Upper lobe of left lung (tissue), 6 donors: Measurements from ENCODE around the gene PTCH1. TPM values are rescaled to one million over a fixed set of nuclear protein-coding genes. Genes with fewer than 3 reads are reported as not detected.

Source experiments
- ATAC-seq, 2 donors: fragments of 200-7000 bp; cut with Tn5 transposase; one replicate each; pipeline ENCODE4 v1.9.1; 2022; ENCODE audit warnings: mild to moderate bottlenecking in 2 of 2, moderate library complexity in 2 of 2; ENCODE audit not compliant: low FRiP score in 2 of 2
- DNase-seq, 2 donors: peaks; one replicate each; pipeline ENCODE4 v3.0.0-alpha.2; 2019 to 2020
- H3K27ac ChIP-seq, 4 donors: fragments of 200-600 bp; sonication (generic); one replicate each; pipeline ENCODE4 v1.5.1; 2016 to 2019
- H3K27me3 ChIP-seq, 4 donors: fragments of 200-600 bp; sonication (generic); one replicate each; pipeline ENCODE4 v1.5.1; 2017 to 2019
- H3K36me3 ChIP-seq, 4 donors: fragments of 200-600 bp; sonication (generic); one replicate each; pipeline ENCODE4 v1.5.1; 2016 to 2019
- H3K4me1 ChIP-seq, 4 donors: fragments of 200-600 bp; sonication (generic); one replicate each; pipeline ENCODE4 v1.5.1; 2018 to 2019
- H3K4me3 ChIP-seq, 4 donors: fragments of 200-600 bp; sonication (generic); one replicate each; pipeline ENCODE4 v1.5.1; 2017 to 2019; ENCODE audit warnings: mild to moderate bottlenecking in 2 of 4, moderate library complexity in 1 of 4
- H3K9me3 ChIP-seq, 4 donors: fragments of 200-600 bp; sonication (generic); one replicate each; pipeline ENCODE4 v1.5.1; 2018 to 2019
- EP300 ChIP-seq, 4 donors: sonication (generic); formaldehyde crosslinking; IDR thresholded peaks; one replicate each; pipeline ENCODE4 v1.5.1; 2017; ENCODE audit warnings: antibody characterized with exemption in 4 of 4, control low read depth in 2 of 4
- POLR2A ChIP-seq, 4 donors: fragments of 450-650 bp; IDR thresholded peaks; one replicate each; pipeline ENCODE4 v1.5.1; 2016 to 2017; ENCODE audit warnings: antibody characterized with exemption in 4 of 4, mild to moderate bottlenecking in 2 of 4
- POLR2AphosphoS5 ChIP-seq, 2 donors: sonication (generic); formaldehyde crosslinking; IDR thresholded peaks; one replicate each; pipeline ENCODE4 v1.5.1; 2017; ENCODE audit warnings: antibody characterized with exemption in 2 of 2
- WGBS, 2 donors: methylation state at CpG; one replicate each; pipeline ENCODE4 v1.1.5; 2017 to 2018; 5-methylcytosine and 5-hydroxymethylcytosine counted together
- total RNA-seq, 6 donors: library from RNA; depleted of rRNA in 4 of 6; stranded (reverse); fragments of >200 nt in 4 of 6; gene quantifications; one replicate each; pipeline versions ENCODE4 v1.1.0 to v1.2.1, GENCODE V29; 2016 to 2021
- TF ChIP-seq, protein P1 (sequence below), 6 experiments: fragments of 450-650 bp in 4 of 6; fragments of 200-600 bp in 2 of 6; sonication (generic) in 2 of 6; IDR thresholded peaks; one replicate each; pipeline ENCODE4 v1.5.1; 2016 to 2019; ENCODE audit warnings: antibody characterized with exemption in 6 of 6
- donor health status: DM: no; HTN: no; CAD: no; lungs with moderate emphysema.
- donor health status: DM: no; HTN: yes; CAD: no; lungs with severe emphysema.

The PTCH1 gene
- total RNA-seq, 6 donors from 2014 or later, result 7.4 to 28.0 (median 13.9) TPM

DNA sequence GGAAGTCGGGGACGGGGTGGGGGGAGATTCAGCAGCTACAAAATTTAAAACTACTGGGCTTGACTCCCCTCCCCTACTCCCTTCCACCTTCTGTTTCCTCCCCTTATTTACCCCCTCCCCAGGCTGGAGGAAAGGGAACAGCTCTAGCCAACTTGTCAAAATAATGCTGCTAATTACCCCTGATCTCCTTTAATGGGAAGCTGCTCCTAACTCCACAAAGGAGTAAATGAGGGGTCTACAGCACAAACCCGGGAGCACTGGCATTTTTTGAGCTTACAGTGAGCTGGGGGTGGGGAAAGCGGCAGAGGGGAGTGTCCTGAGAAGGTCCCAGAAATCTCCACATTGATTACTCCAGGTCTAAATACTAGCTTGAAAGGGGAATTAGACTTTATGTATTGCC is 3.1 kb downstream of the PTCH1 start:
- H3K4me1 ChIP-seq, result peaks cover 13 to 46% (median 33%) of the 10 kb centered on the region in 4 donors
- H3K36me3 ChIP-seq, result no peaks in the 10 kb centered on the region
- ATAC-seq, result no peak
- no peak overlapping the region for H3K4me3 ChIP-seq
- no peak for DNase-seq
- no peaks in the 10 kb centered on the region for H3K9me3 ChIP-seq
- H3K27me3 ChIP-seq, result peaks cover 0 to 9% (median 0%) of the 10 kb centered on the region in 4 donors
- no peak overlapping the region for H3K27ac ChIP-seq
- no peak for TF ChIP-seq EP300 (IDR thresholded peaks at IDR 0.05)
- TF ChIP-seq, protein P1, sequence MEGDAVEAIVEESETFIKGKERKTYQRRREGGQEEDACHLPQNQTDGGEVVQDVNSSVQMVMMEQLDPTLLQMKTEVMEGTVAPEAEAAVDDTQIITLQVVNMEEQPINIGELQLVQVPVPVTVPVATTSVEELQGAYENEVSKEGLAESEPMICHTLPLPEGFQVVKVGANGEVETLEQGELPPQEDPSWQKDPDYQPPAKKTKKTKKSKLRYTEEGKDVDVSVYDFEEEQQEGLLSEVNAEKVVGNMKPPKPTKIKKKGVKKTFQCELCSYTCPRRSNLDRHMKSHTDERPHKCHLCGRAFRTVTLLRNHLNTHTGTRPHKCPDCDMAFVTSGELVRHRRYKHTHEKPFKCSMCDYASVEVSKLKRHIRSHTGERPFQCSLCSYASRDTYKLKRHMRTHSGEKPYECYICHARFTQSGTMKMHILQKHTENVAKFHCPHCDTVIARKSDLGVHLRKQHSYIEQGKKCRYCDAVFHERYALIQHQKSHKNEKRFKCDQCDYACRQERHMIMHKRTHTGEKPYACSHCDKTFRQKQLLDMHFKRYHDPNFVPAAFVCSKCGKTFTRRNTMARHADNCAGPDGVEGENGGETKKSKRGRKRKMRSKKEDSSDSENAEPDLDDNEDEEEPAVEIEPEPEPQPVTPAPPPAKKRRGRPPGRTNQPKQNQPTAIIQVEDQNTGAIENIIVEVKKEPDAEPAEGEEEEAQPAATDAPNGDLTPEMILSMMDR (IDR thresholded peaks at IDR 0.05), result no peak
- TF ChIP-seq POLR2A (IDR thresholded peaks at IDR 0.05), result no peak
- TF ChIP-seq POLR2AphosphoS5 (IDR thresholded peaks at IDR 0.05), result no peak
- WGBS, 2 donors, result 68 to 83% methylated on average over 4 of the region's 4 CpGs

DNA sequence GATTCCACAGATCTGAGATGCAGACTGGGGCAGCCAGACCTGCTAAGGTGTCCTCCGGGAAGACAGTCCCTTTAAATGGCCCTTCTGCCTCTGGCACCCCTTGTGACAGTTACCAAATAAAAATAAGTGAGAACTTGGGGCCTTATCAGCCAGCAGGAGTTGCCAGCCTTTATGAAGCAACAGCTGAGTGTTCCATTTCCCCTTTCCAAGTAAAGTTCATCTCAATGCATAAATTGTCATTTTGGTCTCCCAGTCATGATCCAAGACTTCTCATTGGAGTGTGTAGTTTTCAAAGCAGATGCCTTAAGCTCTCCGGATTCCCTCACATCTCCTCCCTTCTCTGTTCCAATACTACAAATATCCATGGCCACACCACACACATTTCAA is 4.1 kb downstream of the PTCH1 start:
- TF ChIP-seq, protein P1 (IDR thresholded peaks at IDR 0.05), result no peak
- 61 to 78% methylated on average over 2 of the region's 2 CpGs for WGBS, 2 donors
- peaks cover 0 to 16% (median 0%) of the 10 kb centered on the region in 4 donors for H3K27me3 ChIP-seq
- H3K4me3 ChIP-seq, result peak overlapping the region in 1 of 4 donors; percentile 94
- no peak for DNase-seq
- H3K36me3 ChIP-seq, result no peaks in the 10 kb centered on the region
- peaks cover 13 to 46% (median 33%) of the 10 kb centered on the region in 4 donors for H3K4me1 ChIP-seq
- ATAC-seq, result no peak
- H3K27ac ChIP-seq, result no peak overlapping the region
- H3K9me3 ChIP-seq, result no peaks in the 10 kb centered on the region

DNA sequence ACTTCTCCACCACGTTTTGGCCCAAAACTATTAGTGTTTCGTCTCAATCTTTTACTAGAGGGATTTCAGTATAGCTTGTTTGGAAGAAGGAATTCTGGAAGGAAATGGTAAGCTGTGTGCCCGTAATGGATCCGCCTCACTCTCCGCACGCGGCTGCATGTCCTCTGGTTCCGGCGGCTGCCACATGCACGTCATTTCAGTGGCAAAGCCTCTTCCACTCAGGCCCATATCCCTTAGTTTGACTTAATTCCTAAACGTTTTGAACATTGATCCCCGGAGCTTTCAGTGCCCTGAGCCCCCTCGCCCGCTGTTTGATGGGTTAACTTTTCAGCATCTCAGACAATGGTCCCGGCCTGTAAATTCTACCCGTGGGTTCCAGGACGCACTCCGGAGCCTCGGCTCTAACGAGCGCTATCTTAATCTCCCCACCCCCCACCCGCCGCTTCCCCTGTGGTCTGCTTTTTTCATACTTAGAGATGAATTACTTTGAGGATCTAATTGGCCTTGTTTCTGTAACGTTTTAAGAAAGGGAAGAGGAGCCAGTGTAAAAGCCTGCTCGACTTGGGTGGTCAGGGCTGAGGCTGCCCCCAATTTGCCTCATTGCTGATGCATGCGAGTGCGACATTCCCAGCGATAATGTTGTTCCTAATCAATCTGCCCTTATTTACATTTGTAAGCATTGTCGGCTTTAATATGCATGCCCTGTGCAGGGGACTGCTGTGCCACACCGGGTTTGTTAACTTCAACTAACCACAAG is 4.6 kb downstream of the PTCH1 start:
- peaks cover 13 to 42% (median 31%) of the 10 kb centered on the region in 4 donors for H3K4me1 ChIP-seq

DNA sequence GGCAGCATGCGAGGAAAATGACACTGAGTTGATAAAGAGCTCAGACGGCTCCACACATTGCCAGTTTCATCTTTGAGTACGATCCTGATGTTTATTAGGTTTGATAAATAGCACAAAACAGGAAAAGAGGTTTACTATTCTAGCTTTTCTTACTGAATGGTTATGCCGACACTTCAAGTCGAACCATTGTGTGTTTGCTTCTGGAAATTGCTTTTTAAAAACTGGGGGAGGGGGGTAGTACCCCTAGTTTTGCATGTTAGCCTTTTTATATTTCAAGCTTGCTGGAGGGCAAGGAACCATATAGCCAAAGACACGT is 5.2 kb downstream of the PTCH1 start:
- Histone ChIP-seq H3K36me3 (no peaks in the 10 kb centered on the region), H3K9me3 (no peaks in the 10 kb centered on the region), H3K4me1 (peaks cover 13 to 36% (median 26%) of the 10 kb centered on the region in 4 donors), H3K27me3 (peaks cover 0 to 22% (median 0%) of the 10 kb centered on the region in 4 donors), H3K27ac (peak overlapping the region; percentile 86 to 96 (median 88)), H3K4me3 (peak overlapping the region; percentile 23 to 94 (median 66))
- no peak for DNase-seq
- 1 to 3% methylated on average over 6 of the region's 6 CpGs for WGBS, 2 donors
- TF ChIP-seq, protein P1 (IDR thresholded peaks at IDR 0.05), result no peak
- peak in 1 of 2 donors; percentile 2 for TF ChIP-seq POLR2AphosphoS5 (IDR thresholded peaks at IDR 0.05)
- no peak for ATAC-seq

More for the DNA sequence above, 4.6 kb downstream of the PTCH1 start:
- WGBS, 2 donors, result 42 to 45% methylated on average over 30 of the region's 30 CpGs
- TF ChIP-seq EP300 (IDR thresholded peaks at IDR 0.05), result no peak
- TF ChIP-seq POLR2A (IDR thresholded peaks at IDR 0.05), result no peak
- no peak for TF ChIP-seq POLR2AphosphoS5 (IDR thresholded peaks at IDR 0.05)
- DNase-seq (peak in 1 of 2 donors; percentile 53), ATAC-seq (no peak)
- H3K4me3 ChIP-seq, result peak overlapping the region in 3 of 4 donors; percentile 57 to 94 (median 76)
- peaks cover 0 to 21% (median 0%) of the 10 kb centered on the region in 4 donors for H3K27me3 ChIP-seq
- H3K27ac ChIP-seq, result peak overlapping the region; percentile 86 to 96 (median 88)
- no peaks in the 10 kb centered on the region for H3K9me3 ChIP-seq
- H3K36me3 ChIP-seq, result no peaks in the 10 kb centered on the region

DNA sequence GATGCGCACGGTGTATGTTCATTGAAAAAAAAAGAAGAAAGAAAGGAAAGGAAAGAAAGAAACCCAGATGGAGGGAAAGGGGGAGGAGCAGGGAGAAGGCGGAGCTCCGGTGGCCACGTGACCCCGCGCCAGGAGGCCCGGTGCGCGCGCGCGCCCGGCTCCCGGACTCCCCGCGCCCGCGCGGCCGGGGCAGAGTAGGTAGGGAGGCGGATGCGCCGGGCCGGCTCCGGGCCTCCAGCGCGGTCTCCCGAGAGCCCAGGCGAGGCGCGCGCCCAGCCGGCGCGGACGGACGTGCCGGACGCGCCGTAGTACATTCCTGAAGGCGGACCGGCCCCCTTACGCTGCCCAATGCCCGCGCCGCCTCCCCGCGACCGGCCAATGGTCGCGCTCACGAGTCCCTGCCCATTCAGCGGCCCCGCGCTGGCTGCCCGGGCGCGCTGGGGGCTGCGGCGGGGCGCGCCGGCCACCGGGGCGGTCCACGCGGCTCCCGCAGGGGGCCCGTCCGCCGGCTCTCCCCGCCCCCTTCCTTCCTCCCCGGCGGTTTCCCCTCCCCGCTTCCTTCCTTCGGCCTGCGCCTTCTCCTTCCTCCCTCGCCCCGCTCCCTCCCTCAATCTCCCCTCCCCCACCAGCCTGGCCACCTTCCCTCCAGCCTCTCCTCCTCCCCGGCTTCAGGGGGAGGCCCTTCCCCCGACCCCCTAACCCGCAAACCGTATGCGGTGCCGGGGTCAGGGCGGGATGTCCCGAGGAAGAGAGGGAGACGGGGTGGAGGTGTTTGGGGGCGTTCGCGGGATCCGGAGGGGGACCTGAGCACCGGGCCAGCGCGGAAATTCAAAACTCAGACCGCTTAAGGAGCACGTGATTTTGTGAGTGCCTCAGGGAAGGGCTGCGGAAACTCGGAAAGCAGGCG is 5.8 kb downstream of the PTCH1 start:
- Histone ChIP-seq H3K4me3 (peak overlapping the region; percentile 51 to 94 (median 66)), H3K36me3 (no peaks in the 10 kb centered on the region), H3K4me1 (peaks cover 13 to 36% (median 26%) of the 10 kb centered on the region in 4 donors), H3K9me3 (no peaks in the 10 kb centered on the region), H3K27me3 (peaks cover 0 to 27% (median 0%) of the 10 kb centered on the region in 4 donors), H3K27ac (peak overlapping the region; percentile 86 to 96 (median 88))
- WGBS, 2 donors, result 1% methylated on average over 41 to 64 of the region's 102 CpGs
- DNase-seq, result peak; percentile 91 to 98
- ATAC-seq, result peak; percentile 86 to 90
- no peak for TF ChIP-seq EP300 (IDR thresholded peaks at IDR 0.05)
- TF ChIP-seq, protein P1 (IDR thresholded peaks at IDR 0.05), result peak in 1 of 6 experiments; percentile 8
- peak; percentile 6 to 35 for TF ChIP-seq POLR2AphosphoS5 (IDR thresholded peaks at IDR 0.05)
- TF ChIP-seq POLR2A (IDR thresholded peaks at IDR 0.05), result peak in 2 of 4 donors; percentile 61 to 77
